ENCODE results near the gene RPTOR.

Gene RPTOR

DNA sequence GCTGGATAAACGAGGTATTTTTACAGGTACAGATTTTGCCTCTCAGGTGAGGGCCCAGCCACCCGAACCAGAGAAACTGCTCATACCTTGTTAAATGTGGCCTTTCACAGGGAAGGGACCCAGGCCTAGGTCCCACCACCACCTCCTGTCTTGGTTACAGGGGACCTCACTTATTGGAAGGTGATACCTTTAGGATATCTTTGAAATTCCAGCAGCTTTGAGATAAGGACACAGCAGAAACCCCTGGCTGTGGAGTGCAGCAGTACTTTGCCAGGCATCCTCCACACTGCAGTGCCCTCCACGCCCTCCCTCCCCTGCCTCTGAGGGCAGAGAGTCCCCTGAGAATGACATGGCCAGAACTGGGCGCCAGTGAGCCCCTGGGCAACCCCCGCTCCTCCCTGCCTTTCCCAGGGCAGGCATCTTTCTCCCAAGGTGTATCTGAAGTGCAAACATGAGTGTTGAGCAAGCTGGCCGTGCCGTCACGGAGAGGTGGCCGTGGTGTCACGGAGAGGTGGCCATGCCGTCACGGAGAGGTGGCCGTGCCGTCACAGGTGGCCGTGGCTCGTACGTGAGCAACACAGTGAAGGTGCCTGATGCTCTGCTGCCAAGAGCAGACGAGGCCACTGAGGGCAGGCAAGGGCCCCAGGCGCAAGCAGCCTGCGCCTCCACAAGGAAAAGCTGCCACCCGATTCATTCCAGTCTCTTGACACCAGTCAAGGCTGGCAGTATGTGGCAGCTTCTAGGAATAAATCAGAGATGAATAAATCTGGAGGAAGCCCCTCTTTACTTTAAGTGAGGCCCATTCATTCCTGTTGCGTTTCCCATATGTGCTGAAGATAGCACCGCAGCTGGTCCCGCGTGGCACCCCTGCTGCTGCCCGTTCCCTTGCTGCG lies 312.5 kb downstream of the RPTOR start:
- TF ChIP-seq, protein P1, sequence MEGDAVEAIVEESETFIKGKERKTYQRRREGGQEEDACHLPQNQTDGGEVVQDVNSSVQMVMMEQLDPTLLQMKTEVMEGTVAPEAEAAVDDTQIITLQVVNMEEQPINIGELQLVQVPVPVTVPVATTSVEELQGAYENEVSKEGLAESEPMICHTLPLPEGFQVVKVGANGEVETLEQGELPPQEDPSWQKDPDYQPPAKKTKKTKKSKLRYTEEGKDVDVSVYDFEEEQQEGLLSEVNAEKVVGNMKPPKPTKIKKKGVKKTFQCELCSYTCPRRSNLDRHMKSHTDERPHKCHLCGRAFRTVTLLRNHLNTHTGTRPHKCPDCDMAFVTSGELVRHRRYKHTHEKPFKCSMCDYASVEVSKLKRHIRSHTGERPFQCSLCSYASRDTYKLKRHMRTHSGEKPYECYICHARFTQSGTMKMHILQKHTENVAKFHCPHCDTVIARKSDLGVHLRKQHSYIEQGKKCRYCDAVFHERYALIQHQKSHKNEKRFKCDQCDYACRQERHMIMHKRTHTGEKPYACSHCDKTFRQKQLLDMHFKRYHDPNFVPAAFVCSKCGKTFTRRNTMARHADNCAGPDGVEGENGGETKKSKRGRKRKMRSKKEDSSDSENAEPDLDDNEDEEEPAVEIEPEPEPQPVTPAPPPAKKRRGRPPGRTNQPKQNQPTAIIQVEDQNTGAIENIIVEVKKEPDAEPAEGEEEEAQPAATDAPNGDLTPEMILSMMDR (IDR thresholded peaks at IDR 0.05; ENCODE audit: low read depth, low read length, missing control alignments) = no peak
- DNase-seq (ENCODE audit: low read depth) = no peak
- H3K4me3 ChIP-seq (ENCODE audit: low read depth, low read length) = no peak overlapping the region
- in situ Hi-C loops (cut with HindIII; ENCODE audit: low sequenced_read_pairs) = no loop called here

- no peak for DNase-seq (ENCODE audit: low read depth)
- in situ Hi-C loops (cut with HindIII; ENCODE audit: low sequenced_read_pairs) = no loop called here
- H3K4me3 ChIP-seq (ENCODE audit: low read depth, low read length) = no peak overlapping the region
- TF ChIP-seq, protein P1 (IDR thresholded peaks at IDR 0.05; ENCODE audit: low read depth, low read length, missing control alignments) = no peak
These were observed 313.1 kb downstream of the RPTOR start for GRCh38 chr17:80857756-80858171.

GRCh38 chr17:80858301-80859001 lies 313.8 kb downstream of the RPTOR start:
- TF ChIP-seq, protein P1 (IDR thresholded peaks at IDR 0.05; ENCODE audit: low read depth, low read length, missing control alignments) = no peak

DNA sequence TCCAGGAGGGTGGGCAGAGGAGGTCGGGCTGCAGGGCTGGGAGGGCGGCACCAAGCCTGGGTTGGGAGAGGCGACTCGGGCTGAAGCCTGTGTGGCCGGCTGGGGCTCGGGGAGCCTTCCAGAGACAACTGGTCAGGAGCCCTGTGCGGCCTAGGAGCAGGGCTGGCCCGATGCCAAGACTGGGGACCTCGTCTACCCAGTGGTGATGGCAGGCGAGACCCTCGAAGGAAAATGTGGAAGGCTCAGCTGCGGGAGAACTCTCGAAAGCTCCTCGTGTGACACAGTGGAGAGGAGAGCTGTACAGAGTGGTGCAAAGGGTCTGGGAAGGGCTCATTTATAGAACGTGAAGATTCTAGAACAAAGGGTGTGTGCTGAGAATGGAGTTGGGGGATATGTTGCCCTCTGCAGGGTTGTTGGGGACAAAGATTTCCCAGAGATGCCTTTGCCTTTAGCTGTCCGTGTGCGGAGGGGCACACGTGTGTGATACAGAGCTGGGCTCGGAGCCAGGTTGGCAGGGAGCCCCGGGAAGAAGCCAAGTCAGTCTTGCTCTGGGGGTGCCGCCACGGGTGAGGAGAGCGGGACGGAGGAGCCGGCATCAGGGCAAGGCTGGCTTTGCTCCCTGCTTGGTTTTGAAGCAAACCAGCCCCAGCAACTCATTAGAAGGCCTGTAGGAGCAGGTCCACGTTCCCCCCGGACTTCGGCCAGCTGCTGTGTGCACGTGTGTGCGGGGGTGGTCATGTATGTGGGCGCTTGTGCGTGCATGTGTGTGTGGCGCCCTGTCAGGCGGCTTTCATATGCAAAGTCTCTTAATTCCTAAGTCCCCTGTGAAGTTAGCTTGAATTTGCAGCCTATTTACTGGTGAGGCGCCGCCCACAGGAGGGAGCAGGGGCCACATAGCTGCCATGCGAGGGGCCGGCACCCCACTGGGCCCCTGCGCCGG lies 314.6 kb downstream of the RPTOR start:
- TF ChIP-seq, protein P1 (IDR thresholded peaks at IDR 0.05; ENCODE audit: low read depth, low read length, missing control alignments) = peak; percentile 31
- in situ Hi-C loops (cut with HindIII; ENCODE audit: low sequenced_read_pairs) = no loop called here
- no peak overlapping the region for H3K4me3 ChIP-seq (ENCODE audit: low read depth, low read length)
- DNase-seq (ENCODE audit: low read depth) = peak; percentile 53

More at GRCh38 chr17:80858301-80859001, 313.8 kb downstream of the RPTOR start:
- in situ Hi-C loops (cut with HindIII; ENCODE audit: low sequenced_read_pairs) = no loop called here
- H3K4me3 ChIP-seq (ENCODE audit: low read depth, low read length) = no peak overlapping the region
- no peak for DNase-seq (ENCODE audit: low read depth)

DNA sequence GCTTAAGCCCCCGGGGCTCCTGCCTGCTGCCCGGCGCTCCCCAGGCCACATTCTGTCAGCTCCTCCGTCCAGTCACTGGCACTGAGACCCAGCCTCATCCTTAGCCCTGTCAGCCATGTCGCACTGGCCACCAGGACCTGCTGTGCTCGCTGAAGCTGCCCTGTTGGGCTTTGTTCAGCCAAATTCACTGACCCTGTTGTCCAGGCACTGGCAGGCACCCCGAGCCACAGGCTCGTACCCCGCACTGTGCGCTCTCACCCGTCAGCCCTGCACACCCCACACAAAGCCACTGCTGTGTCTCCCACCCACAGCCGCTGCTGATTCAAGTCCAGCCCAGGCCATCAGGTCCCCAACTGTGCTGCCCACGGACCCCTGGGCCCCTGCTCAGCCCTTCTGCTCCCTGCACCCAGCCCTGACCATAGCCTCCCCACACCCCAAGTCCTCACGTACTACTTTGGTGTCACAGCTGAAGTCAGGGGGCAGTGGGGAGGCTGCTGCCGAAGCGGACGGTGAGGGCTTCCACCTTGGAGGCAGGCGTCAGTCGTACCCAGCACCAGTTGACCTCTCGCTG lies 315.5 kb downstream of the RPTOR start:
- H3K4me3 ChIP-seq (ENCODE audit: low read depth, low read length) = no peak overlapping the region
- in situ Hi-C loops (cut with HindIII; ENCODE audit: low sequenced_read_pairs) = loop anchor here (5.0 kb wide), 1 partner anchor 37 kb away; no protein-coding TSS in a partner anchor
- TF ChIP-seq, protein P1 (IDR thresholded peaks at IDR 0.05; ENCODE audit: low read depth, low read length, missing control alignments) = no peak
- DNase-seq (ENCODE audit: low read depth) = no peak
